GM21360 (cell line): Measurements from ENCODE around the gene DHRS13.
A peak's percentile ranks its signal among the peaks of the same experiment; 100 is the strongest.
"Not testable (repeated sequence)": the region's sequence is repeated elsewhere in the genome, so short reads cannot be mapped to it uniquely, and the experiment has no call there.

Experiments used
- ATAC-seq: cut with Tn5 transposase; IDR thresholded peaks from one replicate; pipeline ENCODE4 v1.9.1; 2021; ENCODE audit warnings: mild to moderate bottlenecking, moderate library complexity; ENCODE audit not compliant: unreplicated experiment

Gene DHRS13

DNA sequence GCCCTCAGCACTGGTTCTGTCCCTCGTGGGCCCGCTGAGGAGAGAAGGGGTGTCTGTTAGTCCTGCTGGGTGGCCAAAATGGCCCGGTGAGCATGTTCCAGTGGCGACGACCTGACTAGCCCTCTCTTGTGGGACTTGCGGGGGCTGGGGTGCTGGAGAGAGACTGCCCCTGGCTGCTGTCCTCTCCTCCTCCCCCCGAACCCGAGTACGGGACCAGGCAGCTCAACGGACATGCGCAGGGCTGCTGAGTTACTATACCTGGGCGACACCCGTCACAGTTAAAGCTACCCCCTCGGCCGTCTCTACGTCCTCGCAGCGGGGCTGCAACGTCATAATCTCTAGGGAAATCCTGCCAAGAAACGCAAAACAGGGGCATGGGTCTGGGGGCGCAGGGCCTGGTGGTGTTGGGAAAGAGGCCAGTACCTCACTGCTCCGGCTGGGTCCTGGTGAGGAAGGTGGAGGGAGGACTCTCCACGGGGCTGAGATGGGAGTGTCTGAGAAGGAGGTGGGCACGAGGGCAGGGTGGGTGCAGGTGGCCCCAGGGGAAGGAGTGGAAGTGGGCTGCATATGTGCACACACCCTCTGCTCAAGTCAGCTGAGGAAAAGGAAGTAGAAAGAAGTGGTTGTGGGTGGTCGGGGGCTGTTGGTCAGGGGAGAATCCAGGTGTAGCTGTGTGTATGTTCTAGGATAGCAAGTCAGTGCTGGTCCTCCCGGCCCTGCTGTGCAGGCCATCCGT is 18.7 kb downstream of the DHRS13 start:
- ATAC-seq, result no peak

DNA sequence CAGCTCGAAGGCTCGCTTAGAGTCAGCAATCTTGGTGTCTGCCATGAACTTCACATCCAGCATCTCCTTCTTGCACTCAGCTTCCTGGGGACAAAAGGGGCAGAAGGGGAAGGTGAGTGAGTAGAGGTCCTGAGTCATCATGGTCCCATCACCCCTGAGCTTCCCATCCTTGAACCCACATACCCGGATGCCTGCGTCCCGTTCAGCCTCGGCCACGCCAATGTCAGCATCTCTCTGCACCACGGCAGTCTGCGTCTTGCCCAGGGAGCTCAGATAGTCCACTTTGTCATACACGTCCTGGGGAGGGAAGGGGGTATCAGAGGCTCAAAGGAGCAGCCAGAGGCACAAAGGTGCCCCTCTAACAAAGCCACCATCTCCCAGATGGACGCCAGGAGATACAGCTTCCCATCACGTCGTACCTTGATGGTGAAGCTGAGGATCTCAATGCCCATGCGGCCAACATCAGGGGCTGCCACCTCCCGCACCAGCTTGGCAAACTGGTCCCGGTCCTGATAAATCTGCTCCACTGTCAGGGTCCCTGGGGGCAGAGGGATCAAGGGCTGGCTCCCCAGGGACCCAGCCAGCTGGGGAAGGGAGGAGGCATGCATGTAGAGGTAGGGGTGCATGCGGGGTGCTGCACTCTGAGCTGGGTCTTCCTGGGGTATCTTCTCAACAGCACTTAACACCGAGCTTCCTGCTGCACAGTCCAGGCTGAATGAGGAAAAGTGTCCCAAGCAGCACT is 20.6 kb downstream of the DHRS13 start:
- no peak for ATAC-seq

- no peak for ATAC-seq
These were observed 21.3 kb downstream of the DHRS13 start for GRCh38 chr17:28881533-28882056.

GRCh38 chr17:28880572-28880945 is 22.3 kb downstream of the DHRS13 start:
- ATAC-seq, result no peak

DNA sequence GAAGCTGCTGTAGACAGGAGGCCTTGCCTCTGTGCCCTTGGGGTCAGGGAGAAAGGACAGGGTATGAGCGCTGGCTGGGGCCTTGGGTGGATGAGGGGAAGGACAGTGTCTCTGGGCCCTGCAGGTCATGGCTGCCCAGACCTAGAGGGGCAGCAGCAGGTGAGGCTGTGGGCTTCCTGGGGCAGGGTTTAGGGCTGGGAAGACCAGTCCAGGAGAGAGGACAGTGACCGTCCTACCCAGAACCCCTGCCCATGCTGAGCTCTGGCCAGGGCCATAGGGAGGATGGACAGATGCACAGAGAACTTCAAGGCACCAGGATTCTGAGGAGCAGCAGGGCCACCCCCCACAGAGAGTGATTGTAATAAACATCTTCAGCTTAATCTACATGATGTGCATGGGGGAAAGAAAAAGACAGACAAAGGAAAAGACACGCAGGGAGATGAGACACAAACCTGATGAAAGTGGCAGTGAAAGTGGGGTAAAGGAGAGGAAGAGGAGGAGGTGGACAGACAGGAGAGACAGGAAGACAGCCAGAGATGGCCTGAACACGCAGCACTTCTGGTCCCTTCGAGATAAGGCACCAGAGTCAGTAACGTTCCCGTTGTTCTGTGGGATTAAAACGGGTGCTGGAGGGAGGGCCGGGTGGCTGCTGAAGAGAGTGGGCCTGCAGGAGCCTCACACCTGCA is 22.9 kb downstream of the DHRS13 start:
- no peak for ATAC-seq

- no peak for ATAC-seq
These were observed 23.9 kb downstream of the DHRS13 start for GRCh38 chr17:28878981-28879380.

DNA sequence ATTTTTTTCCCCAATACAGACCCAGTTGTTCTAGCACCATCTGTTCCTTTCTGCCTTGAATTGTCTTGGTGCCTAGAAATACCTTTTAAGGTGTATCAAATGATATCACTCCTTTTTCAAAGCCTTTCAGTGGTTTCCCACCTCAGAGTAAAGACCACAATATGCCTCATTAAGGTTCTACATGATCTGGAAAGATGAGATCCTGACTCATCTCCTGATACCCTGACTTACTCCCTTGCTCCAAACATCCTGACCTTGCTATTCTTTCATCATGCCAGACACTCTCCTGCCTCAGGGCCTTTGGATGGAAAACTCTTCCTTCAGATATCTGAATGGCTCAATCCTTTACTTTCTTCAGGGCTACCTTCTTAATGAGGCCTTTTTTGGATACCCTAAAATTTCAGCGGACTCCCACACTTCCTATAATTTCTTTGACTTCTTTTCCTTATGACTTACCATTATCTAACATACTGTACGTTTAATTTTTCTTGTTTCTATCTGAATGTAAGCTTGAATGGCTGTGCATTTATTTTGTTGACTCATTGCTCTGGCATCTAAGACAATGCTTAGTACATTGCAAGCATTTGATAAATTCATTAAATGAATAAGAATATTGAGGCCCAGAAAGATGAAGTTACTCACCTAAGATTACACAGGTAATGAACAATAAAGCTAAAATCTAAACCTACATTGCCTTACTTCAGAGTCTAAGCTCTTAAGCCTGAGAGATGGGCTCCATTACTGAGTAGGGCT is 24.5 kb downstream of the DHRS13 start:
- ATAC-seq, result no peak

GRCh38 chr17:28877150-28877711 is 25.6 kb downstream of the DHRS13 start:
- ATAC-seq, result not testable (repeated sequence)

GRCh38 chr17:28875848-28876550 is 26.9 kb downstream of the DHRS13 start:
- ATAC-seq, result no peak

DNA sequence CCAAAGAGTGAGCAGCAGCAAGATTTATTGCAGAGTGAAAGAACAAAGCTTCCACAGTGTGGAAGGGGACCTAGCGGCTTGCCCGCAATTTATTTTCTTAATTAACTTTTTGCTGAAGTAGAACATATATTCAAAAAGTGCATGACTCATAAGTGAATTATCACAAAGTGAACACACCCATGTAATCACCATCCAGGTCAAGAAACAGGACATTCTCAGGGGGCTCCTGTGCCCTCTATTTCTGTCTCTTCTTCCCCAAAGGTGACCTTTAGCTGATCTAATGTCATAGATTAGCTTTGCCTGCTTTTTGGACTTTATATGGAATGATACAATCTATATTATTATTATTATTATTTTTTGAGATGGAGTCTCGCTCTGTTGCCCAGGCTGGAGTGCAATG is 28.1 kb downstream of the DHRS13 start:
- ATAC-seq, result no peak

DNA sequence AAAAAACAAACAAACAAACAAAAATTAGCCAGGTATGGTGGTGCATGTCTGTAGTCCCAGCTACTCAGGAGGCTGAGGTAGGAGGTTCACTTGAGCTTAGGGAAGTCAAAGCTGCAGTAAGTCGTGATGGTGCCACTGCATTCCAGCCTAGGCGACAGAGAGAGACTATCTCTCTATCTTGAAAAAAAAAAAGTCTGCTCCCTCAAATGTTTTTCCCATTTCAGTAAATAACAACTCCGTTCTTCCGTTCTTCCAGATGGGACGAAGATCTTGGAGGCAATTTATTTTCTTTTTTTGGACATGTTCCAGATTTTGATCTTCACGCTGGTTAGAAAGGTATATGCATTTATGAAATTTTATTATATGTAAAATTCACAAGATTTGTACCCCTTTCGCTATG is 29.0 kb downstream of the DHRS13 start:
- ATAC-seq, result no peak

DNA sequence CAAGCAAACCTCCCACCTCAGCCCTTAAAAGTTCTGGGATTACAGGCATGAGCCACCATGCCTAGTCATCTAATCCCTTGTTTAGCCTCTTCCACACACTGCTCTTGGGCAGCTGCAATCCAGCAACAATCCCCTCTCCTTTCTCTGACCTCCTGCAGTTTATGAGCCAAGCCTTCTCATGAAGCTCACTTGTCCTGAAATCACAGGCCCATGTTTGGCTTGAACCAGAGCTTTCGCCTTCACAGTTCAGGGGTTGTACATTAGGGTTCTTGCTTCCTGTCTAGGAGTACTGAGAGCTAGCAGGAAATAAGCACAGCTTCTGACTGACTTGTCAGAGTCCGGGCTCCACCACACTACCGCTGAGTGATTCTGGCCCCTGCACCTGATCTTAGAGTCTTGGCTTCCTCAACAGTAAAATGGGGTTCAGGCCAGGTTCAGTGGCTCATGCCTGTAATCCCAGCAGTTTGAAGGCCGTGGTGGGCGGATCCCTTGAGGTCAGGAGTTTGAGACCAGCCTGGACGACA is 31.8 kb downstream of the DHRS13 start:
- ATAC-seq, result peak; percentile 81

GRCh38 chr17:28867276-28867675 is 35.6 kb downstream of the DHRS13 start:
- no peak for ATAC-seq

GRCh38 chr17:28865946-28866752 is 36.7 kb downstream of the DHRS13 start:
- no peak for ATAC-seq

DNA sequence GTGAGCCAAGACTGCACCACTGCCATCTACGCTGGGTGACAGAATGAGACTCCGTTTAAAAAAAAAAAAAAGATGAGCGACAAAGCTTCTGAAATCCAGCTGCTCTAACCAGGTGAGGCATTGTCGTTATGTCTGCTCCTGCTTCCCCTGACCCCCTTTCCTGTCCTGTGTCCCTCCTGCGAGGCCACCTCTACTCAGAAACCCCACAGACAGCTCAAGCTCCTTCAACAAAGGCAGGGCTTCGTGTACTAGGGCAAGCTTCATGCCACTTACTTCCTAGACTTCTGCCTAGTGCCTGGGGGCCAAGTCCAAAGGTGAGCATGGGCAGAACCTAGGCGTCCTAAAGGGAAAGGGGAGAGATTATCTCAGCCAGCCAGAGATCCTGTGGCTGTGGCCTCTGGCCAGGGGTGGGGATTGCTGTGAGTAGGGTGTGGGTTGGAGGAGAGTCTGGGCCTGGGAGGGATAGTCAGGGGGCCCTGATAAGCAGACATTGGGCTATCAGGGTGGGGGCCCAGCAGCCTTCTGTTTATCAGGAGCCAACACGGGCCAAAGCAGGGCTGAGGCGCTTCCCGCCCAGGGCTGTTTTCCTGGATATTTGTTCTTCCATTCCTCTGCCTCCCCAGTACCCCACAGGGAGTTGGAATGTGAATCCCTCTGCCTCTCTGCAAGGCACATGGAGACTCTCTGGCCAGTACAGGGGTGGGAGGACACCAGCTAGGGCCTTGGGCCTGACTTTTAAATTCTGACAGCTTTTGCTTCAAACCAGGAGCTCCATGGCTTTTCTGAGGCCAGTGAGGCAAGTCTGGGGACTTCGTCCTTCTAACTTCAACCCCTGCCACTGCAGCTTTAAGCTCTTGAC is 37.7 kb downstream of the DHRS13 start:
- ATAC-seq, result no peak

DNA sequence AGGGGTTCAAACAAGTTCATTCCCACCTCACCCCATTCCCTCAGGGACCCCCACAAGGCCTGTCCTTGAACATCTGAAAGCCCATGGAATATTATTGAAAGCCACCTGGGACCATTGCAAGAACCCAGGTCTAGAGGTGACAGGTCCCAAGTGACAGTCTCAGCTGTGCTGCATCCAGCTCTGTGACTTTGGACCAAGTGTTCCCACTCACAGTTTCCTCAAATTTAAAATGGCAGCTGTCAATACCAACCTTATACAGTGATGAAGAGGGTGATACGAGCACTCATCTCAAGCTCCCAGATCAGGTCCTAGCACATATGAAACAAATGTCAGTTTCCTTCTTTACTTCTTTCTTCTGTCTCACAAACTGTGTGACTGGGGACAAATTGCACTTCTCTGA is 38.9 kb downstream of the DHRS13 start:
- no peak for ATAC-seq

- ATAC-seq, result no peak
These were observed 40.3 kb downstream of the DHRS13 start for GRCh38 chr17:28862561-28862960.
